Stimulated activated CD8-positive, alpha-beta memory T cell treated with anti-CD3 and anti-CD28 coated beads, Interleukin-2, amount 100 ng/mL, for 48 hours (primary cell): ENCODE results near the gene DOCK1.
"Not testable (repeated sequence)": the region's sequence is repeated elsewhere in the genome, so short reads cannot be mapped to it uniquely, and the experiment has no call there.

Source experiments
- DNase-seq, 2 donors: peaks; one replicate each; pipeline ENCODE4 v3.0.0-alpha.2; 2020; ENCODE audit warnings: low read depth in 2 of 2

The DOCK1 gene

DNA sequence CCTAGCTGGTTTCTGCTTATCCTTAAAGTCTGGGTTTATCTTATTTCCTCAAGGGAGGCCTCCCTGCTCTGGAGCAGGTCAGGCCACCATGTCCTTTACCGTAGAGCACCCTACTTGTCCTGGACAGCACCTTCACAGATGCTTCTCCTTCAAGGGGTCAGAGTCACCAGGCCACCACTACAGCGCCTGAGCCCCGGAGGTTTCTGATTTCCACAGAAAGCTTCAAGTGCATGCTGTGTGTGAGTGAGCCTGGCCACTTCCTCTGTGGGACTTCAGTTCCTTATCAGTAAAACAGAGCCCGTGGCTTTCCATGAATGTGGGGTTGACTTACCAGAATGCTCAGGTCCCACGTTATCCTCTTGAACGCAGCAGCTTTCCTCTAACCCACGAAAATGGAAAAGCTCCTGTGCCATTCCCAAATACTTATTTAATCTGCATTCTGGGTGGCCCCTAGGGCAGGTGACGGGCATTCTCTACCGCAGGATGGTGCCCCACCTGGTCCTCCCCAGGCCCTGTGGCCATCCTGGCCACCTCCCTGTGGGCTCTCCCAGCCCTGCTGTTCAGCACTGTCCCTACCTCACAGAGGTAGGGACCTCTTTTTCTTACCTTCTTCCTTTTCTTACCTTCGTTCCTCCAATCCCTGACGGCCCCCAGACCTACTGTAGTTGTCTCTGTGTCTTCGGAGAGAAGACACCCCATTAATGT is 1.4 kb upstream of the DOCK1 start:
- DNase-seq, result no peak

DNA sequence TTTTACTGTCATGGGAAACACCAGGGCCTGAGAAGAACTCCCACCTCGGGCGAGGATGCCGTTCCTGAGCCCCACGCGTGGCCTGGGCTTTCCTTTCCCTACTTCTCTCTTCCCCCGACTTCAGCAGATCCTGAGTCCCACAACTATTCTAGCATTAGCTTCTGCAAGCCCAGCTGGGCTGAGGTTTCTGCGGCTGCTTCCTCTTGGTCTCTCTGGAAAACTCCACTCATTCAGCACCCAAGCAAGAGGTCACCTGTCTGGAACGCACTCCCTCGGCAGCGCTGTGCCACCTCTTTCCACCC is 761 bp upstream of the DOCK1 start:
- no peak for DNase-seq

DNA sequence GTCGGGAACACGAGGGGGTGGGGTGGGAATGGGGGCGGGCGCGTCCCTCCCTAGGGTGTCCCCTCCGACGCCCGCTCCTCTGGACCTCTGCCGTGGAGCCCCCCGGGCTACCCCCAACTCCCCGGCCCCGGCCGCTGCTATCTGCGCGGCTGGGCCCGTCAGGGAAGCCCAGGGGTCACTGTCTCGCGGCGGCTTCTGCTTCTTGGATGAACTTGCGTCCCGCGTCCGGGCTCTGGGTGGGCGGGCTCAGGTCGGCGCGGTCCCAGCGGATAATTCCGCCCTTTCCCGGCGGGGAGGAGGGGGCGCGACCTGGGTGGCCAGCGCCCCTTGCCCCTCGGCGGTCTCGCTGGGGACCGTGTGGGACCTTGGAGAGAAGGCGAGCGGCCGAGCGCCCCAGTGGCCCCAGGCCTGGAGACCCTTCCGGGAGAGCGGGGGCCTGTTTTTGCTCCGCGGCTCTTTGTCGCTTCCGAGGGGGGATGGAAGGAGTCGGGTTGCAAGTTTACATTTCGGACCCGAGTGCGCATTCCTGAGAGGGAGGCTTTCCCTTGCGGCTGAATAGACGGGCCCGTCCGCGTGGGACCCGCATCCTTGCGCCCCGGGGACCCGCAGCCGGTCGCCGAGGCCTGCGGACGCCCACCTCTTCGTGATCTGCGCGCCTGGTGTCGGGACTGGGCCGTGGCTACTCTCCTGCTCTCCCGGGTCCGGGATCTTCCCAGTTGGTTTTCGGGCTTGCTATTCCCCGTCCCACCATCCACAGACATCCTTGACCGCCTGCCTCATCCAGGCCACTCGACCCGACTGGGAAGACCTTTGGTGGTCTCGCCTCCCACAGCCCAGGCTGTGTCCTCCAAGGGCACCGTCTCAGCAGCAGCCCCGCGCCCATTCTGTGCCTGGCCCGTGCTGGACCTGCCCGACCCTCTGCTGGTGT is 812 bp downstream of the DOCK1 start:
- no peak for DNase-seq

DNA sequence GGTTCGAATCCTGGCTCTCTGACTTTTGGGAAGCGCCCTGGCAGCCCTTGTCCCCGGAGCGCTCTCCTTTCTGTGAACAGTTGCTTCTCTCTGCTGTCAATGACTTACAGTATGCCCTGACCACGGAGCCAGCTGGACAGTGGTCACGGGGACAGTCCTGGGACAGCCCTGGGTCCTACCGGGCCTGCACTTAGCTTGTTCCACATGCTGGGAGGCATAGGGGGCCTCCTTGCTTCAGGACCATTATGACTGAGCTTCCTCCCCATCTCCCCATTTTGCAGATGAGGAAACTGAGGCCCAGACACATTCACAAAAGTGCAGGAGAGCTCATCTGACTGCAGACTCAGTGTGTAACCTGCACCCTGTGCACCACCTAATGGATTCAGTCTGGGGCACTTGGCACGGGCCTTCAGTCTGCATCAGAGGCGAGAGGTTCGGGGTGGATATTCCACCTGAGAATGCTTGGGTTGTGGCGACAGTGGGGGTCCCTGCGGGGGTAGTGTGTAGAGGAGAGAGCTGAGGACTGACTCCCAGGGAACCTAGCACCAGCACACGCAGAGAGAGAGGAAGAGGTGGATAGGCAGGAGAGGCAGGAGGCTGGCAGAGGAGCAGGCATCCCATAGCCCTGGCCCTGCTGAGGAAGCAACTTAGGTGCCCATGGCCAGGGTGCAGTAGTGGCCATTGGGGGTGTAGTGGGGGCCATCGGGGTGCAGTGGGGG is 1.6 kb downstream of the DOCK1 start:
- no peak for DNase-seq

DNA sequence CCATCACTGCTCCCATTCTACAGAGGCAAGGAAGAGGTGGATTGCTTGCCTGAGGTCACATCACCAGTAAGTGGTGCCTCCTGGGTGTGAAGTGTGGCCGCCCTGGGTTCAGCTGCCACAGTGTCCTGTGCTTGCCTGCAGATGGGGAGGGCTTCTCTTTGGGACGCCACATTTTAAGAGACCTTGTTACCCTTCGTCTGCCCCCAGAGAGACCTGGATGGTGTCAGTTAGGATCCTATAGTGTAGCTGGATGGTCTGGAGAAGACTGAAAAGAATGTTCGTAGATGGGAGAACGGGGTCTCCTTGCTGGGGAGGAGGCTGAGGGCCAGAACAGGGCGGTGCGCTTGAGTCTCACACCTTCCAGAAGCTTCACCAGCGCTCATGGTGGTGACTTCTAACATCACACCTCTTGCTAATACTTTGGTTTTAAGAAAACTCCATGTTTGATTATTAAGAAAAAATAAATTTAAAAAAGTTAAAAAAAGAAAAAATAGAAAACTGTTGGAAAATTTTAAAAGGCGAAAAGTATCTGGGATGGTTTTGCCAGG is 2.3 kb downstream of the DOCK1 start:
- DNase-seq, result no peak

DNA sequence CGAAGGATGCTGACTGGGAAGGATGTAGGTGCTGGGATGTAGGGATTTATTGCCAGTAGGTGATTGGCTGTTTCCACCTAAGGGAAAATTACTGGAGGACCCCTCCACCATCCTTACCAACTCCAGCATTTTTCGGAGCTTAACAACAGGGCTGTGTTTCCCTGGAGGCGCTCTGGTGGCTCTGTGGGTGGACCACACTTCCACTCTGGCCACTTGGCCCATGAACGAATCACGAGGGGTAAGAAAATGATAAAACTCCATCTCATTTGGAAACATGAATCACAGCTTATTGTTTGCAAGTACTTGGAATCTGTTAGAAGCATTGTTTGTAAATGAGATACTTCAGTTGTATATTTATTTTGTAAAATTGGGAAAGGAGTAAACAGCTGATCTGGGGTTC is 3.0 kb downstream of the DOCK1 start:
- DNase-seq, result no peak

DNA sequence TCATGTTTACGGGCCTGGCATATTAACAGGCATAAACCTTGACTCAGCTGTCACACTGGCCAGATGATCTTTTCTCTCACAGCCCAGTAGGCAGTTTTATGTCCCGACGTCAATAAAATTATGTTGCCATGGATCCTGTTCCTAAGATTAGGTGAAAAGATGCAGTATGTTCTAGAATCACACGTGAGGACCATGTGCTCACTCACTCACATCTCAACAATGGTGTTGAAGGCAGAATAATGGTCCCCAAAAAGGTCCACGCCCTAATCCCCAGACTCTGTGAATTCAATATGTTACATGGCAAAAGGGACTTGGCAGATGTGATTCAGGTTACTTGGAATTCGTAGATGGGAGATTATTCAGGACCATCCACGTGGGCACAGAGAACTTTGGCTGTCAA is 3.5 kb downstream of the DOCK1 start:
- no peak for DNase-seq

DNA sequence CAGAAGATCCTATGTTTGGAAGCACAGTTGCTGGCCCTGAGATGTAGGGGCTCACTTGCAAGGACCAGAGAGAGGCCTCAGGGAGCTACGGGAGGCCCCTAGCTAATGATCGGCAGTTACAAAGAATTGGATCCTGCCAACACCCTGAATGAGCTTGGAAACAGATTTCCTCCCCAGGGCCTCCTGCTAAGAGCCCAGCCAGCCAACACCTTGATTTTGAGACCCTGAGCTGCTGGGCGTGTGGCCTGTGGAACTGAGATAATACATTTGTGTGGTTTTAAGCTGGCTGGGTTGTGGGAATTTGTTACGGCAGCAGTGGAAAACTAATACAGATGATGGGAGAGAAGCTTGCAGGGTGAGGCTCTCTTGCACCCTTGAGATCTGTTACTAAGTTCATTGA is 3.9 kb downstream of the DOCK1 start:
- DNase-seq, result no peak

DNA sequence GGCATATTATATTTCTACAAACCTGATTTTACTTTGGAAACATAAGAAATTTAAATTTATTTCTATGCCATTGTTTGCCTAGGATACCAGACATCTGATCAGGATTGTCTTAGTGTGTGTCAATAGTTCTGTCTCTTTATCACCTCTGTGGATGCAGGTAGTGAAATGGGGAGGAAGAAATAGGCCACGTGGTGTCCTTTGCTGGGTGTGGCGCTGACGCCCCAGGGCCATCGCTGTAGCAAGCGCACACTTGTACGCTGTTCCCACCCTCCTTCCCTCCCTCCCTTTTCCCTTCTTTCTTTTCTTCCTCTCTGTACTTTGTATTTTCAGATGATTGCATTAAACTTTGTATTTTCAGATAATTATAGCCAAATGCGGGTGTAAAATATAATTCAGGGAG is 5.0 kb downstream of the DOCK1 start:
- DNase-seq, result no peak

DNA sequence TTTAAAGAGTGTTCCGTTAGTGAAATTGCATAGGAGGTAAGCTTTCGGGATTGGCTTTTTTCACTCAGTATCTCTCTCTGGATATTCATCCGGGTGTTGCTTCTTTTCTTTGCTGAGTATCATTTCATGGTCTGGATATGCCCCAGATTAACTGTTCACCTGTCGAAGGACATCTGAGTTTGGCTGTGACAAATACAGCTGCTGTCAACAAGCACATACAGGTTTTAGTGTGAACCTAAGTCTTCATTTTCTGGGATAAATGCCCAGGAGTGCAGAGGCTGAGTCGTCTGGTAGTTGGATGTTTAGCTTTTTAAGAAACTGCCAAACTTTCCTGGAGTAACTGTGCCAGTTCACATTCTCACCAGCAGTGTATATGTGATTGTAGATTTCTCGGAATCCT is 5.6 kb downstream of the DOCK1 start:
- no peak for DNase-seq

DNA sequence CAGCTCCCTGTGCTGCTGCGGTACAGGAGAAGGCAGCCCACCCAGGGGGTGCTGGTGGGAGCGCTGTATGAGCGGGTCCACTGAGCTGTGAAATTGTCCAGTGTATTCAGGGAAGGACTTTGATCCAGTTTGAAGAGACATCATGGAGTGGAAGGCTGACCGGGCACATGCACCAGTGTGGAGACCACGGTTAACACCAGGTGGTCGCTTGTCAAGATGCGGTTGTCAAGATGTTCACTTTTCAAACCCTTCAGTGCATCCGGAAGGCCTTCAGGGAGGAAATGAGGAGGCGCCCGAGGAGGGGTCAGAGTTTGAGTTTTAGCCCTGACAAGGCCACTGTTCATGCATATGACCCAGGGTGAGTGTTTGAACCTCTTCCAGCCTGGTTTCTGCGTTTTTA is 6.1 kb downstream of the DOCK1 start:
- DNase-seq, result no peak

DNA sequence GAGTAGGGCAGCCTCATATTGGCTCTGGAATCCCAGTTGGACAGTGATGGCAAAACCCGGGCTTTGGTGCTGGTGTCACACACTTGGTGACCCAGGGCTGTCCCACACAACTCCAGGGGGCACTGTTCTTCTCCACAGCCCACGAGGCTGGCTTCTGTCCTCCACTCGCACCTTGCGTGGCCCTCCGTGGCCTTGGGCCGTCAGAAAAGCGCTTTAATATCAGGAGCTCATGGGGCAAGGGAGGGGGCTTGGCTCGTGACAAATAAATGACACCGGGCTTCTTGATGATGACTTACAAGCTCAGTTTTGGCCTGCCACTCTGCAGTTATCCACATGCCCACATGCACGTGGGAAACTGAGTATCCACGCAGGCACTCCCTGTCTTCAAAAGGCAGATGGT is 8.1 kb downstream of the DOCK1 start:
- DNase-seq, result no peak

DNA sequence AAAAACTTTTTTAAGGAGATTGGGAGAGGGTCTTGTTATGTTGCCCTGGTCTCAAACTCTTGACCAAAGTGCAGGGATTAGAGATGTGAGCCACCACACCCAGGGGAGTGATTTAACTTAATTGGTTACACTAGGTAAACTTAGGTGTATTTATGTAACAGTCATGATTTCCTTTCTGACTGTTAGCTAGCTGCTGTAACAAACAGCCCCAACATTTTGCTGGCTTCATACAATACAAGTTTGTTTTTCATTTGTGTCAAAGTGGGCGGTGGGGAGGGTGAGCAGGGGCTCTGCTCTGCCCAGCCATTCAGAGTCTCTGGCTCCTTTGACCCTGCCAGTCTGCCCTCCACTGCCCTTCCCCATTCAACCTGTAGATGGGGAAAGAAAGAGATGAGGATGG is 9.3 kb downstream of the DOCK1 start:
- DNase-seq, result no peak

DNA sequence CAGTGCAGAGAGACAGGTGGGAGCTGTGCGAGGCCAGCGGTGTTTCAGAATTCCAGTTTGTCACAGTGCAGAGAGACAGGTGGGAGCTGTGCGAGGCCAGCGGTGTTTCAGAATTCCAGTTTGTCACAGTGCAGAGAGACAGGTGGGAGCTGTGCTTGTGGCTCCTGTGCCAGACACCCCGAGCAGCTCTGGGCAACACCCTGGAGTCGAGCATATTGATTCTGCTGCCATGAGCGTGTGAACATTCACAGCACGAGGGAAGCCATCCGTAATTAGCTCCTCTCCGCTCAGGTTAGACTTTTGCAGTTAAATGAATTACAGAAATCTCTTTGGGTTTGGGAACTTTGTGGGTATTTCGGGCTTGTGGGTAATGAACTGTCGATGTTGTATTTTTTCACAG is 11.7 kb downstream of the DOCK1 start:
- DNase-seq, result not testable (repeated sequence)

DNA sequence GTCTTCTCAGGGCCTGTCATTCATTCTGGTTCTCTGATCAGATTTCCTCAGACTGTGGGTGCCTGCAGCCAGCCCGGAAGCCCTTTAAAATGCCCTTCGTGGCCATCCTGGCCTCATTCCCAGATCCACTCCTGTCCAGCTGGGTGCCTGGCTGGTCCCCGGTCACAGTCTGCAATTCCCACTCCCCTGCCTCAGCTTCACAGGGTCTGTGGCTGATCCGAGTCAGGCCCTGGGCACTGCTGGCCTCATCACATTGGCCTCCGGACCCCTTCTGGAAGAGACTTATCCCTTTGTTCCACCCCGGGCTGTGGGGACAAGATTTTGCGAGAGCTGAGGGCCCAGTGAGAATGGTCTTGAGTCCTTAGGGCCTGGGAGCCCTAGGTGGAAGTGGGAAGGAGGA is 12.1 kb downstream of the DOCK1 start:
- no peak for DNase-seq

DNA sequence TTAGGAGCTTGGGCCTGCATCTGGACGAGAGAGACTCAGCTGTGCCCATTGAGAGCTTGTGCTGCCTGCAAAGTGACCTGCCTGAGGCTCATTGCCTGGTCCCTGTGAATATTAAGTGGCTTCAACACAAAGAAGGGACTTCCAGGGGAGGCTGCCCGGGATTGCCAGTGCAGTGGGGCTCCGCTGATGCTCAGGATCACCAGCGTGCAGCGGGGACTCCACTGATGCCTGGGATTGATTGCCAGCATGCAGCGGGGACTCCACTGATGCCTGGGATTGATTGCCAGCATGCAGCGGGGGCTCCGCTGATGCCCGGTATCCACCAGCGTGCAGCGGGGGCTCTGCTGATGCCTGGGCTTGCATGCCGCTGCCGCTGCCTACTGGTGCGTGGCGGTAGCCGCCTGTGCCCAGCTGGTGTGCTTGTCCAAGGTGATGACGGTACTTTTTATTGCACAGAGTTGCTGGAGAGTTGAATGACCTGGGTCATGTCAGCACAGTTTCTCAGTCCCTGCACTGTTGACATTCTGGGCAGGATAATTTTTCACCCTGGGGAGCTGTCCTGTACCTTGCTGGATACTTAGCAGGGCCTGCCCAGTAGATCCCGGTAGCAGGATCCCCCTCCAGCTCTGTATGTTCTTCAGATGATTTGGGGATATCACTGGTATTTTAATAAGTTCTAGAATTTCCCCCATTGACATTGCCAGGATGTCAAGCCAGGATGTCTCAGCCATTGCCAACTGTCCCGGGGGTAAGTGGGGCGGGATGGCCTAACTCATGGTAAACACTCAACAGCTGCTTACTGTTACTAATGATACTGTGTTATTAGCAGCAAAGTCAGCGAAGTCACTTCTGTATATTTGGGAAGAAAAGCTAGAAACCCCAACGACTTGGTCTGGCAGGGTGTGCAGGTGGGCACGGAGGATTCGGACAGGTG is 13.0 kb downstream of the DOCK1 start:
- DNase-seq, result no peak

DNA sequence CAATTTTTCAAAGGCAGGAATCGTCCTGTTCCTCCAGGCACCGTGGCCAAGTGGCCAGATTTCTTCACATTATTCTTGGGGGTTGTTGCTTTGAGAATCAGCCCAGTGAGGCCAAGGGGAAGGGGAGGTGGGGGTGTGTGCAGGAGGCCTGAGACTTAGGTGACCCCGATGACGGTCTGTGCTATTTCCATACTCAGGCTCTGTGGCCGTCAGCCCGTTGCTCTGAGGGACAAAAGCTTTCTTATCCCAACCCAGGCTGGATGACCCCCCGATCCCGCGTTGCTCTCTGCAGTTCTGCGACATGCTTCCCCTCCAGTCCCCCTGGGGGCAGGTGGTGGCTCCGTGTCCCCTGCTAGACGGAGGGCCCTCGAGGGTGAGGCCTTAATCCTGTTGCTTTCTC is 14.2 kb downstream of the DOCK1 start:
- no peak for DNase-seq

DNA sequence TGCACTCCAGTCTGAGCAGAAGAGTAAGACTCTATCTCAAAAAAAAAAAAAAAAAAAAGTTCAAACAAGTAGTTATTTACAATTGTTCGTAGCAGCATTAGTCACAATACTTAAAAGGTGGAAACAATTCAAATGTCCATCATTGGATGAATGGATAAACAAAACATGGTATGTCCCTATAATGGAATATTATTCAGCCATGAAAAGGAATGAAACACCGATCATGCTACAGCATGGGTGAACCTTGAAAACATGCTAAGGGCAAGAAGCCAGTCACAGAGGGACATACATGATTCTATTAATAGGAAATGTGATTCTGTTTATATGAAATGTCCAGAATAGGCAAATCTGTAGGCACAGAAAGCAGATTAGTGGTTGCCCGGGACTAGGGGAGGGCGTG is 15.9 kb downstream of the DOCK1 start:
- DNase-seq, result no peak

DNA sequence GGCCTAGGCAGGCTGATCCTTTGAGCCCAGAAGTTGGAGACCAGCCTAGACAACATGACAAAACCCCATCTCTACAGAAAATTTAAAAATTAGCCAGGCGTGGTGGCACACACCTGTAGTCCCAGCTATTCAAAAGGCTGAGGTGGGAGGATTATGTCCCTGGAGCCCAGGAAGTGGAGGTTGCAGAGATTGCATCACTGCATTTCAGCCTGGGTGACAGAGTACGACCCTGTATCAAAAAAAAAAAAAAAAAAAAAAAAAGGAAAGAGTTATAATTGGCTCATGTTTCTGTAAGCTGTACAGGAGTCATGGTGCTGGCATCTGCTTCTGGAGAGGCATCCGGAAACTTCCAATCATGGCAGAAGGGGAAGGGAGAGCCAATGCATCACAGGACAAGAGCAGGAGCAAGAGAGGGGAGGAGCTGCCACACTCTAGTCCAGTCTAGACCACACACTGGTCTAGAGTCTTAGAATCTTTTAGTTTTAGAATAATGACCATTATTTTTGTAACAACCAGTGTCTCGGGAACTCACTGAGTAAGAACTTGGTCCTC is 16.8 kb downstream of the DOCK1 start:
- DNase-seq, result no peak

DNA sequence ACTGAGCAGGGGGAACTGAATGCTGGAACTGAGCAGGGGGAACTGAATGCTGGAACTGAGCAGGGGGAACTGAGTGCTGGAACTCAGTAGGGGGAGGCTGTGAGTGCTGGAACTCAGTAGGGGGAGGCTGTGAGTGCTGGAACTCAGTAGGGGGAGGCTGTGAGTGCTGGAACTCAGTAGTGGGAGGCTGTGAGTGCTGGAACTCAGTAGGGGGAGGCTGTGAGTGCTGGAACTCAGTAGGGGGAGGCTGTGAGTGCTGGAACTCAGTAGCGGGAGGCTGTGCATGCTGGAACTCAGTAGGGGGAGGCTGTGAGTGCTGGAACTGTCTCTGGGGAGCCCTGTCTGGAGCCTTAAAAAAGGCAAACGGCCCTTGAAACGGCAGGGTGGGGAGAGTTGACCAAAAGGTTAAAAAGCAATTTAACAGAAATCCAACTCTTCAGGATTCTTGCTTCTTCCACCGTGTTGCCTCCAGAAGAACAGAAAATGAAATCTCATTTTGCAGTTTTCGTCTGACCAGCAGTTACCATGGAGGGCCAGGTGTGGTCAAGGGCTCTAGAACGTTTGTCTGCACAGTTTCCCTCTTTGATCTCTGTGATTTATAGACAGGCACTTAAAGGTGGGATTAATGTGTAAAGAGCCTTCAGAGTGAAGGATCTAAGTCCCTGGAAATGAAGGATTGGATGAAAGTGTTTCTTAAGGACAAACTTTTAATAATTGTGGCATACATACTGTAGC is 19.1 kb downstream of the DOCK1 start:
- no peak for DNase-seq
